ENCODE measurements around the gene SAT1. TPM values are rescaled to one million over a fixed set of nuclear protein-coding genes. Genes with fewer than 3 reads are reported as not detected.
"Not testable (repeated sequence)": the region's sequence is repeated elsewhere in the genome, so short reads cannot be mapped to it uniquely, and the experiment has no call there.

Gene SAT1
- total RNA-seq, 2 donors from 2014 or later, result 660 to 763 TPM

- no peak for ATAC-seq (ENCODE audit: insufficient number of reproducible peaks, low FRiP score, low read depth)
- Histone ChIP-seq H3K27ac (peak overlapping the region in 1 of 2 donors; percentile 34), H3K36me3 (no peaks in the 10 kb centered on the region), H3K27me3 (replicated peaks; ENCODE audit: insufficient read depth) (no peaks in the 10 kb centered on the region), H3K4me3 (peak overlapping the region; percentile 72), H3K4me1 (ENCODE audit: control insufficient read depth in 1 of 2, low read depth in 2 of 2) (no peaks in the 10 kb centered on the region), H3K9me3 (no peaks in the 10 kb centered on the region)
- DNase-seq (ENCODE audit: low spot score), result no peak
- TF ChIP-seq CTCF (IDR thresholded peaks at IDR 0.05), result no peak
Measured at GRCh38 chrX:23766650-23767551, 16.1 kb upstream of the SAT1 start.

DNA sequence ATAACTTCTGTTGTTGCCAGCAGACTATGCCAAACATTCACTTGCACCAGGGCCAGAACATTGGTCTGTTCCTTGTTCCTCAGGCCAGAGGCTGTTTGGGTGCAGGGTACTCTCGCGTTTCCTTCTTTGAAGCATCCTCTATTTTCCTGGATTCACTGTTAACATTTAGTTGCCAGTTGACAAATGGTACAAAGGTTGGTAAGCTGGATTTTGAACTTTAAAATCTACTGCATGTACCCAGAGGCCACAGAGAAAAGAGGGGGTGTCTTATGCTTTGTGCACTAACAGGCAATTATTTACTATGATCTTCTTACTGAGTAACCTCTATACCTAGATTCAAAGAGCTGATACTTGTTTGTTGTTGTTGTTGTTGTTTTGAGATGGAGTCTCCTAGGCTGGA lies 12.8 kb upstream of the SAT1 start:
- H3K36me3 ChIP-seq, result no peaks in the 10 kb centered on the region
- no peak for TF ChIP-seq CTCF (IDR thresholded peaks at IDR 0.05)
- ATAC-seq (ENCODE audit: insufficient number of reproducible peaks, low FRiP score, low read depth), result no peak

DNA sequence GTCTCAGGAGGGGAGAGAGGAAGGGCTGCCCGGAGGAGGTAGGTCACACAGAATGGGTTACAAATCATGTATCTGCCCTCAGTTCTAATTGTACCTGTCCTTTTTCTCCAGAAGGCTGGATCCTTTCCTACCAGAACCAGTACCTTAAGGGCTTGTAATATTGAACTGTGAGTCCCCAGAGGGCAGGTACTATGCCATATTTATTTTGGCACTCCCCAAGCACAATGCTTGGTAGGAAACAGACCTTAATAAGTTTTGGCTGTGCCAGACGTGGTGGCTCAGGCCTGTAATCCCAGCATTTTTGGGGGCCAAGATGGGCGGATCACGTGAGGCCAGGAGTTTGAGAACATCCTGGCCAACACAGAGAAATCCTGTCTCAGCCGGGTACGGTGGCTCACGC lies 11.9 kb upstream of the SAT1 start:
- H3K9me3 ChIP-seq; H3K27ac ChIP-seq; H3K4me3 ChIP-seq; DNase-seq (ENCODE audit: low spot score); H3K36me3 ChIP-seq; ATAC-seq (ENCODE audit: insufficient number of reproducible peaks, low FRiP score, low read depth); H3K4me1 ChIP-seq (ENCODE audit: control insufficient read depth in 1 of 2, low read depth in 2 of 2); H3K27me3 ChIP-seq (replicated peaks; ENCODE audit: insufficient read depth): not testable (repeated sequence)

More for the DNA sequence above, 12.8 kb upstream of the SAT1 start:
- no peak overlapping the region for H3K27ac ChIP-seq
- DNase-seq (ENCODE audit: low spot score), result no peak
- H3K27me3 ChIP-seq (replicated peaks; ENCODE audit: insufficient read depth), result no peaks in the 10 kb centered on the region
- H3K4me1 ChIP-seq (ENCODE audit: control insufficient read depth in 1 of 2, low read depth in 2 of 2), result no peaks in the 10 kb centered on the region
- no peaks in the 10 kb centered on the region for H3K9me3 ChIP-seq
- H3K4me3 ChIP-seq, result no peak overlapping the region

DNA sequence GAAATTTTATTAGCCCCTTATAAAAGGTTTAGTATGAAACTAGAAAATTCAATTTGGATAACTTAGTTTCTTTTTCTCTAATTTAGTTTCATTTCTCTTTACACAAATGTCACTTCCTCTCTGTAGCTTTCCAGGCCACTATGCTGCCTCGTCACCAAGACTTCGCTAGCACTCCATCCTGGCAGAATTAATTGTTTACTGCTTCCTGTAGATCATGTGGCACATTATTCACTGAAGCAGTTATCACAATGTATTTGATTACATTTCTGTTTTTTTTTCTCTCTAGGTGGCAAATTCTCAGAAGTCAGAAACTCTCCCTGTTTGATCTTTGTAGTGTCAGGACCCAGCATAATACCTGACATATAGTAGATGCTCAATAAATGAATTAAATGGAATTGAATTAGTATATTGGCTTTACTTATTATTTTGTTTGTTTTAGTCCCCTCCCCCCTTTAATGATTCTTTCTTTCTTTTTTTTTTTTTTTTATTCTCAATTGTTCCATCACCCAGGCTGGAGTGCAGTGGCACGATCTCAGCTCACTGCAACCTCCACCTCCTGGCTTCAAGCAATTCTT lies 9.3 kb upstream of the SAT1 start:
- no peaks in the 10 kb centered on the region for H3K36me3 ChIP-seq
- no peak overlapping the region for H3K27ac ChIP-seq
- H3K4me3 ChIP-seq, result no peak overlapping the region
- no peaks in the 10 kb centered on the region for H3K4me1 ChIP-seq (ENCODE audit: control insufficient read depth in 1 of 2, low read depth in 2 of 2)
- H3K9me3 ChIP-seq, result no peaks in the 10 kb centered on the region
- no peaks in the 10 kb centered on the region for H3K27me3 ChIP-seq (replicated peaks; ENCODE audit: insufficient read depth)
- DNase-seq (ENCODE audit: low spot score) (no peak), ATAC-seq (ENCODE audit: insufficient number of reproducible peaks, low FRiP score, low read depth) (no peak)
- TF ChIP-seq CTCF (IDR thresholded peaks at IDR 0.05), result no peak

DNA sequence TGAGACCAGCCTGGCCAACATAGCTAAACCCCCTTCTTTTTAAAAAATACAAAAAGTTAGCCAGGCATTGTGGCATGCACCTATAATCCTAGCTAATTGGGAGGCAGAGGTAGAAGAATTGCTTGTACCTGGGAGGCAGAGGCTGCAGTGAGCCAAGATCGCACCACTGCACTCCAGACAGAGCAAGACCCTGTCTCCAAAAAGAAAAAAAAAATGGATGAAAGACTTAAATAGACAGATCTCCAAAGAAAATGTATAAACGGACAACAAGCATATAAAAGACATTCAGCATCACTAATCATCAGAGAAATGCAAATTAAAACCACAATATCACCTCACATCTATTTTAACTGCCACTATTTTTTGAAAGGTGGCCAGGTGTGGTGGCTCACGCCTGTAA lies 6.6 kb upstream of the SAT1 start:
- H3K4me1 ChIP-seq (ENCODE audit: control insufficient read depth in 1 of 2, low read depth in 2 of 2), result no peaks in the 10 kb centered on the region
- no peak overlapping the region for H3K27ac ChIP-seq
- no peaks in the 10 kb centered on the region for H3K9me3 ChIP-seq
- DNase-seq (ENCODE audit: low spot score), result no peak
- no peak overlapping the region for H3K4me3 ChIP-seq
- ATAC-seq (ENCODE audit: insufficient number of reproducible peaks, low FRiP score, low read depth), result no peak
- H3K27me3 ChIP-seq (replicated peaks; ENCODE audit: insufficient read depth), result no peaks in the 10 kb centered on the region
- TF ChIP-seq CTCF (IDR thresholded peaks at IDR 0.05), result no peak
- no peaks in the 10 kb centered on the region for H3K36me3 ChIP-seq

Measured in thoracic aorta (tissue), 2 donors.